Measurements from ENCODE around the gene CPM. TPM values are rescaled to one million over a fixed set of nuclear protein-coding genes. Genes with fewer than 3 reads are reported as not detected.

CPM gene
- total RNA-seq, 1 experiment from 2014 or later = 0.96 TPM

DNA sequence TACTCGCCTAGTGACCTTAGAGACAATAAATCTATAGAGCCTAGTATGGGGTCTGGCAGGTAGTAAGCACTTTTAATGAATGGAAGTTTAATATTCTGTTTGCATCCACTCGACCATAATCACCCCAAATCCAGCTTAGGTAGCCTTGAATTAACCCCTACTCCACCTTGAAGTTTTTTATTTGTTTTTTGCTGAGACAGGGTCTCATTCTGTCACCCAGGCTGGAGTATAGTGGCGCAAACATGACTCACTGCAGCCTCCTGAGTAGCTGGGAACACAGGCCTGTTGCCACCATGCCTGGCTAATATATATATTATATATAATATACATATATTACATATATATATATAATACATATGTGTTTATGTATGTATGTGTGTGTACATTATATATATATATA is 86.2 kb downstream of the CPM start:
- ChIA-PET CTCF (no interaction called here), POLR2A (no interaction called here)
- no peak for TF ChIP-seq IRF2 (CRISPR knock-in tag; IDR thresholded peaks at IDR 0.05; ENCODE audit: borderline replicate concordance, low read depth)
- no peak for TF ChIP-seq MYBL2 (CRISPR knock-in tag; IDR thresholded peaks at IDR 0.05)
- TF ChIP-seq KAT7 (CRISPR knock-in tag; IDR thresholded peaks at IDR 0.05; ENCODE audit: borderline replicate concordance) = no peak
- TF ChIP-seq, protein P1, sequence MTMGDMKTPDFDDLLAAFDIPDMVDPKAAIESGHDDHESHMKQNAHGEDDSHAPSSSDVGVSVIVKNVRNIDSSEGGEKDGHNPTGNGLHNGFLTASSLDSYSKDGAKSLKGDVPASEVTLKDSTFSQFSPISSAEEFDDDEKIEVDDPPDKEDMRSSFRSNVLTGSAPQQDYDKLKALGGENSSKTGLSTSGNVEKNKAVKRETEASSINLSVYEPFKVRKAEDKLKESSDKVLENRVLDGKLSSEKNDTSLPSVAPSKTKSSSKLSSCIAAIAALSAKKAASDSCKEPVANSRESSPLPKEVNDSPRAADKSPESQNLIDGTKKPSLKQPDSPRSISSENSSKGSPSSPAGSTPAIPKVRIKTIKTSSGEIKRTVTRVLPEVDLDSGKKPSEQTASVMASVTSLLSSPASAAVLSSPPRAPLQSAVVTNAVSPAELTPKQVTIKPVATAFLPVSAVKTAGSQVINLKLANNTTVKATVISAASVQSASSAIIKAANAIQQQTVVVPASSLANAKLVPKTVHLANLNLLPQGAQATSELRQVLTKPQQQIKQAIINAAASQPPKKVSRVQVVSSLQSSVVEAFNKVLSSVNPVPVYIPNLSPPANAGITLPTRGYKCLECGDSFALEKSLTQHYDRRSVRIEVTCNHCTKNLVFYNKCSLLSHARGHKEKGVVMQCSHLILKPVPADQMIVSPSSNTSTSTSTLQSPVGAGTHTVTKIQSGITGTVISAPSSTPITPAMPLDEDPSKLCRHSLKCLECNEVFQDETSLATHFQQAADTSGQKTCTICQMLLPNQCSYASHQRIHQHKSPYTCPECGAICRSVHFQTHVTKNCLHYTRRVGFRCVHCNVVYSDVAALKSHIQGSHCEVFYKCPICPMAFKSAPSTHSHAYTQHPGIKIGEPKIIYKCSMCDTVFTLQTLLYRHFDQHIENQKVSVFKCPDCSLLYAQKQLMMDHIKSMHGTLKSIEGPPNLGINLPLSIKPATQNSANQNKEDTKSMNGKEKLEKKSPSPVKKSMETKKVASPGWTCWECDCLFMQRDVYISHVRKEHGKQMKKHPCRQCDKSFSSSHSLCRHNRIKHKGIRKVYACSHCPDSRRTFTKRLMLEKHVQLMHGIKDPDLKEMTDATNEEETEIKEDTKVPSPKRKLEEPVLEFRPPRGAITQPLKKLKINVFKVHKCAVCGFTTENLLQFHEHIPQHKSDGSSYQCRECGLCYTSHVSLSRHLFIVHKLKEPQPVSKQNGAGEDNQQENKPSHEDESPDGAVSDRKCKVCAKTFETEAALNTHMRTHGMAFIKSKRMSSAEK (CRISPR knock-in tag; IDR thresholded peaks at IDR 0.05; ENCODE audit: borderline replicate concordance) = no peak
- no peak for TF ChIP-seq JUN (CRISPR knock-in tag; IDR thresholded peaks at IDR 0.05)
- TF ChIP-seq ZNF121 (CRISPR knock-in tag; IDR thresholded peaks at IDR 0.05) = no peak
- TF ChIP-seq GTF2I (CRISPR knock-in tag; conservative IDR thresholded peaks at IDR 0.05) = no peak
- TF ChIP-seq FOXK1 (CRISPR knock-in tag; IDR thresholded peaks at IDR 0.05) = no peak
- TF ChIP-seq, protein P2, sequence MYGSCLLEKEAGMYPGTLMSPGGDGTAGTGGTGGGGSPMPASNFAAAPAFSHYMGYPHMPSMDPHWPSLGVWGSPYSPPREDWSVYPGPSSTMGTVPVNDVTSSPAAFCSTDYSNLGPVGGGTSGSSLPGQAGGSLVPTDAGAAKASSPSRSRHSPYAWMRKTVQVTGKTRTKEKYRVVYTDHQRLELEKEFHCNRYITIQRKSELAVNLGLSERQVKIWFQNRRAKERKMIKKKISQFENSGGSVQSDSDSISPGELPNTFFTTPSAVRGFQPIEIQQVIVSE (CRISPR knock-in tag; IDR thresholded peaks at IDR 0.05; ENCODE audit: borderline replicate concordance) = no peak
- no peak for TF ChIP-seq ZNF263 (CRISPR knock-in tag; IDR thresholded peaks at IDR 0.05; ENCODE audit: low read depth)
- no peak for TF ChIP-seq ZNF416 (CRISPR knock-in tag; IDR thresholded peaks at IDR 0.05)
- TF ChIP-seq TEAD4 (CRISPR knock-in tag; IDR thresholded peaks at IDR 0.05) = no peak
- TF ChIP-seq, protein P3, sequence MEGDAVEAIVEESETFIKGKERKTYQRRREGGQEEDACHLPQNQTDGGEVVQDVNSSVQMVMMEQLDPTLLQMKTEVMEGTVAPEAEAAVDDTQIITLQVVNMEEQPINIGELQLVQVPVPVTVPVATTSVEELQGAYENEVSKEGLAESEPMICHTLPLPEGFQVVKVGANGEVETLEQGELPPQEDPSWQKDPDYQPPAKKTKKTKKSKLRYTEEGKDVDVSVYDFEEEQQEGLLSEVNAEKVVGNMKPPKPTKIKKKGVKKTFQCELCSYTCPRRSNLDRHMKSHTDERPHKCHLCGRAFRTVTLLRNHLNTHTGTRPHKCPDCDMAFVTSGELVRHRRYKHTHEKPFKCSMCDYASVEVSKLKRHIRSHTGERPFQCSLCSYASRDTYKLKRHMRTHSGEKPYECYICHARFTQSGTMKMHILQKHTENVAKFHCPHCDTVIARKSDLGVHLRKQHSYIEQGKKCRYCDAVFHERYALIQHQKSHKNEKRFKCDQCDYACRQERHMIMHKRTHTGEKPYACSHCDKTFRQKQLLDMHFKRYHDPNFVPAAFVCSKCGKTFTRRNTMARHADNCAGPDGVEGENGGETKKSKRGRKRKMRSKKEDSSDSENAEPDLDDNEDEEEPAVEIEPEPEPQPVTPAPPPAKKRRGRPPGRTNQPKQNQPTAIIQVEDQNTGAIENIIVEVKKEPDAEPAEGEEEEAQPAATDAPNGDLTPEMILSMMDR (IDR thresholded peaks at IDR 0.05) = no peak
- Mint-ChIP-seq H3K9me3 (no peaks in the 10 kb centered on the region), H3K4me1 (no peaks in the 10 kb centered on the region), H3K4me3 (no peak overlapping the region), H3K36me3 (peaks cover 10% of the 10 kb centered on the region), H3K27ac (no peak overlapping the region), H3K27me3 (ENCODE audit: low read depth) (no peaks in the 10 kb centered on the region)
- DNase-seq (ENCODE audit: low spot score) = no peak
- ATAC-seq = no peak

DNA sequence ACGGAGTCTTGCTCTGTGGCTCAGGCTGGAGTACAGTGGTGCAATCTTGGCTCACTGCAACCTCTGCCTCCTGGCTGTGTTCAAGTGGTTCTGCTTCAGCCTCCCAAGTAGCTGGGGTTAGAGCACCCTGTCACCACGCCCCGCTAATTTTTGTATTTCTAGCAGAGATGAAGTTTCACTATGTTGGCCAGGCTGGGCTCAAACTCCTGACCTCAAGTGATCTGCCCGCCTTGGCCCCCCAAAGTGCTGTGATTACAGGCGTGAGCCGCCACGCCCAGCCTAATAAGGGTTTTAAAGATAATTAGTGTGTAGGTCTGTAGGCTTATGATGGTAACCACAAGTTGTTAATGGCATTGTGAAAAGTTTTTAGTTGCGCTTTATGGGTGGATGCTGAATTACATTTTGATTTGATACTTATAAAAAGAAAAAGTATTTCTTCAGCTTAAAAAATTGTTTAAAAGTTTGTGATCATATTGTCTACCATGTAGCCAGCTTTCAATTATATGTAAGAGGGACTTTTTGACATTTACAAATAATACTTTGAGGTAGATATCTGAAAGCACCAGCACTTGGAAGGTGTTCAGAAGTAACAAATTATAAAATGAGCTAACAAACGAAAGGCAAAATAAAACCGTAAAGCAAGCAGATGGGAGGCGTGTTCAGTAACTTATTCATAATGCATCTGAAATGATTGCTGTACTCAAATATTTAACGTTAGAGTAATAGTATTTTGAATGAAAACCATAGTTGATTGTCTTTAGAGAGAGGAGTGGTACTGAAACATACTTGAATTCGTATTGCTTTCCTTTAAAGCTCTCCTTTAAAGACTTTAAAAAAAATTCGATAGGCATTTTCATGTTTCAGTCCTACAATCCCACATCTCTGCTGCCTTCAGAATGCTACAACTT is 87.9 kb downstream of the CPM start:
- Mint-ChIP-seq H3K4me1 (no peaks in the 10 kb centered on the region), H3K9me3 (no peaks in the 10 kb centered on the region), H3K27ac (no peak overlapping the region), H3K27me3 (ENCODE audit: low read depth) (no peaks in the 10 kb centered on the region), H3K36me3 (peaks cover 26% of the 10 kb centered on the region), H3K4me3 (no peak overlapping the region)
- ATAC-seq = no peak
- no peak for DNase-seq (ENCODE audit: low spot score)
- ChIA-PET POLR2A (interaction anchor here (1.7 kb wide), 1 partner anchor 37 kb away, joined by 4 read pairs; the partner anchor contains the start of gene MDM2), CTCF (interaction anchor here (0.6 to 2.1 kb wide), 2 partner anchors 15 to 312 kb away, joined by 5 to 15 read pairs; no protein-coding TSS in a partner anchor)
- TF ChIP-seq ESRRA (CRISPR knock-in tag; IDR thresholded peaks at IDR 0.05; ENCODE audit: borderline replicate concordance) = no peak
- TF ChIP-seq ZNF671 (CRISPR knock-in tag; IDR thresholded peaks at IDR 0.05) = 0 out of 2 replicates have a peak, but pooled peaks have one; percentile 29

Measured in WTC11 (cell line).